Aorta (tissue), 5 donors: ENCODE data around the gene QRICH2. TPM values are rescaled to one million over a fixed set of nuclear protein-coding genes. Genes with fewer than 3 reads are reported as not detected.

Experiments
- ATAC-seq: fragments of 200-7000 bp; cut with Tn5 transposase; one replicate; pipeline ENCODE4 v1.9.1; 2022; ENCODE audit warnings: moderate library complexity; ENCODE audit not compliant: low FRiP score
- DNase-seq, 2 donors: peaks; one replicate each; pipeline ENCODE4 v3.0.0-alpha.2; 2020
- H3K27ac ChIP-seq, 2 donors: one replicate each; pipeline ENCODE4 v1.5.1; 2013; ENCODE audit warnings: low read length in 2 of 2, mild to moderate bottlenecking in 2 of 2, moderate library complexity in 2 of 2, control low read depth in 1 of 2, inconsistent platforms in 1 of 2, low read depth in 1 of 2
- H3K27me3 ChIP-seq, 2 donors: one replicate each; pipeline ENCODE4 v1.6.1; 2013; ENCODE audit warnings: control low read depth in 1 of 2, low read length in 1 of 2, mild to moderate bottlenecking in 1 of 2, moderate library complexity in 1 of 2; ENCODE audit not compliant: insufficient read depth in 2 of 2, control insufficient read depth in 1 of 2
- H3K36me3 ChIP-seq, 2 donors: one replicate each; pipeline ENCODE4 v1.6.1; 2013; ENCODE audit warnings: control low read depth in 1 of 2, low read length in 1 of 2, mild to moderate bottlenecking in 1 of 2; ENCODE audit not compliant: insufficient read depth in 2 of 2, control insufficient read depth in 1 of 2
- H3K4me1 ChIP-seq, 2 donors: one replicate each; pipeline ENCODE4 v1.6.1; 2013; ENCODE audit warnings: low read length in 2 of 2, control low read depth in 1 of 2, mild to moderate bottlenecking in 1 of 2, moderate library complexity in 1 of 2; ENCODE audit not compliant: insufficient read depth in 2 of 2, control insufficient read depth in 1 of 2
- H3K4me3 ChIP-seq, 2 donors: one replicate each; pipeline ENCODE4 v1.5.1; 2013; ENCODE audit warnings: low read length in 2 of 2, control low read depth in 1 of 2, mild to moderate bottlenecking in 1 of 2
- H3K9me3 ChIP-seq: one replicate; pipeline ENCODE4 v1.6.1; 2013; ENCODE audit warnings: mild to moderate bottlenecking, low read length; ENCODE audit not compliant: control insufficient read depth
- WGBS, 2 donors: extraction: QIAGEN DNeasy Blood & Tissue Kit; methylation state at CpG; one replicate each; pipeline ENCODE4 v1.1.7; 2013; 5-methylcytosine and 5-hydroxymethylcytosine counted together
- intact Hi-C, 2 donors: fragments of 100-400 bp; cut with DNase I; formaldehyde crosslinking; loops; one replicate each; pipeline versions ENCODE4 v1.14.2 to v1.15.0; 2022
- long read RNA-seq, 2 donors: library from polyadenylated mRNA; unstranded; transcript quantifications; one replicate each; pipeline ENCODE4 v2.0.0, GENCODE V29; 2020 to 2021
- polyA plus RNA-seq, 2 donors: library from polyadenylated mRNA; stranded (reverse); fragments of 200-250 nt; gene quantifications; one replicate each; pipeline ENCODE4 v1.2.3, GENCODE V29; 2013
- total RNA-seq, 2 donors: library from RNA; stranded (reverse); fragmentation: NEBNext Ultra II Directional; extraction: Animal tissue kit (Norgen Biotek cat#: 25700); gene quantifications; one replicate each; pipeline ENCODE4 v1.2.1, GENCODE V29; 2021
- donor health status: healthy with polysubstance abuse.
- donor health status: Bipolar disorder and iron deficiency.
- donor health status: DM: no; HTN: no; CAD: no.
- donor health status: DM: no; HTN: no; CAD: no.
- donor health status: DM: yes; HTN: yes; CAD: no.

QRICH2 gene
- total RNA-seq: 1 to 10 TPM; 3.4 to 4.2 TPM
- polyA plus RNA-seq: 10 to 100 TPM in 1 of 2 donors, 1 to 10 TPM in 1; 1.4 to 12.8 TPM
- long read RNA-seq, donor 1, partial matches to known transcripts: 0 of 1 reads
- long read RNA-seq, donor 1, other reads (novel, unspliced or antisense): 1 of 1 reads
- long read RNA-seq, donor 2, partial matches to known transcripts: 1 of 2 reads
- long read RNA-seq, donor 2, other reads (novel, unspliced or antisense): 1 of 2 reads

- no peaks in the 10 kb centered on the region for H3K9me3 ChIP-seq
- intact Hi-C loops: loop anchor here in 1 of 2 donors (10.0 kb wide), 2 partner anchors 47 to 197 kb away; partner anchors contain the start of genes PRPSAP1 and RHBDF2
- no peak within 1 kb of the TSS for H3K4me3 ChIP-seq
- WGBS, 2 donors: 94 to 97% methylated on average over 31 to 44 of the region's 44 CpGs
- H3K27me3 ChIP-seq: no peaks in the 10 kb centered on the region
- ATAC-seq (peak; percentile 26), DNase-seq (peak in 1 of 2 donors; percentile 68)
- H3K36me3 ChIP-seq: peaks cover 4 to 8% of the 10 kb centered on the region in 2 donors
- H3K27ac ChIP-seq: no peak within 1 kb of the TSS
- H3K4me1 ChIP-seq: no peaks in the 10 kb centered on the region
Observed at GRCh38 chr17:76307966-76308338, at the start of gene QRICH2. Gene QRICH2, minus strand, starts transcription at chr17:76308276. Its CDS starts 278 bp downstream, at chr17:76307998.

GRCh38 chr17:76357597-76358158 is 49.6 kb upstream of the QRICH2 start:
- Histone ChIP-seq H3K36me3 (no peaks in the 10 kb centered on the region), H3K27me3 (peaks cover 0 to 2% of the 10 kb centered on the region in 2 donors), H3K4me3 (no peak overlapping the region), H3K27ac (no peak overlapping the region), H3K9me3 (no peaks in the 10 kb centered on the region), H3K4me1 (no peaks in the 10 kb centered on the region)
- intact Hi-C loops: loop anchor here in 1 of 2 donors (10.0 kb wide), 1 partner anchor 53 kb away; the partner anchor contains the start of gene QRICH2
- 74 to 79% methylated on average over 6 of the region's 6 CpGs for WGBS, 2 donors
- DNase-seq (no peak), ATAC-seq (no peak)

- intact Hi-C loops: loop anchor here in 1 of 2 donors (10.0 kb wide), 1 partner anchor 52 kb away; the partner anchor contains the start of gene QRICH2
- H3K27me3 ChIP-seq: peaks cover 0 to 2% of the 10 kb centered on the region in 2 donors
- 65 to 66% methylated on average over 12 of the region's 12 CpGs for WGBS, 2 donors
- no peak for ATAC-seq
- no peaks in the 10 kb centered on the region for H3K4me1 ChIP-seq
- no peak overlapping the region for H3K4me3 ChIP-seq
- DNase-seq: no peak
- H3K27ac ChIP-seq: no peak overlapping the region
- no peaks in the 10 kb centered on the region for H3K36me3 ChIP-seq
- no peaks in the 10 kb centered on the region for H3K9me3 ChIP-seq
Observed at GRCh38 chr17:76356803-76357456, 48.9 kb upstream of the QRICH2 start.

- WGBS, 2 donors: 50 to 55% methylated on average over 13 of the region's 13 CpGs
- Histone ChIP-seq H3K4me1 (no peaks in the 10 kb centered on the region), H3K4me3 (no peak overlapping the region), H3K27ac (no peak overlapping the region), H3K9me3 (no peaks in the 10 kb centered on the region), H3K36me3 (no peaks in the 10 kb centered on the region), H3K27me3 (peaks cover 0 to 2% of the 10 kb centered on the region in 2 donors)
- ATAC-seq (no peak), DNase-seq (peak in 1 of 2 donors; percentile 33)
- intact Hi-C loops: loop anchor here (5.0 to 10.0 kb wide), 2 partner anchors 32 to 50 kb away; partner anchors contain the start of gene QRICH2 (in 1 of the 2)
Observed at GRCh38 chr17:76354747-76355310, 46.8 kb upstream of the QRICH2 start.

GRCh38 chr17:76354317-76354729 is 46.2 kb upstream of the QRICH2 start:
- no peaks in the 10 kb centered on the region for H3K36me3 ChIP-seq
- ATAC-seq (no peak), DNase-seq (peak in 1 of 2 donors; percentile 12)
- intact Hi-C loops: loop anchor here (5.0 to 10.0 kb wide), 2 partner anchors 33 to 50 kb away; partner anchors contain the start of gene QRICH2 (in 1 of the 2)
- WGBS, 2 donors: 0 to 1% methylated on average over 18 of the region's 18 CpGs
- H3K27ac ChIP-seq: no peak overlapping the region
- no peaks in the 10 kb centered on the region for H3K9me3 ChIP-seq
- no peaks in the 10 kb centered on the region for H3K4me1 ChIP-seq
- peak overlapping the region; percentile 59 to 80 for H3K4me3 ChIP-seq
- H3K27me3 ChIP-seq: peaks cover 0 to 2% of the 10 kb centered on the region in 2 donors

GRCh38 chr17:76353599-76354316 is 45.7 kb upstream of the QRICH2 start, which contains the start of gene PRPSAP1:
Gene PRPSAP1, minus strand, starts transcription at chr17:76353916. Its CDS starts 213 bp downstream, at chr17:76353703.
- ATAC-seq (peak; percentile 98), DNase-seq (peak; percentile 92 to 94)
- Histone ChIP-seq H3K27ac (peak within 1 kb of the TSS in 1 of 2 donors; percentile 41), H3K36me3 (no peaks in the 10 kb centered on the region), H3K27me3 (peaks cover 0 to 2% of the 10 kb centered on the region in 2 donors), H3K9me3 (no peaks in the 10 kb centered on the region), H3K4me3 (peak within 1 kb of the TSS; percentile 59 to 80), H3K4me1 (no peaks in the 10 kb centered on the region)
- 1% methylated on average over 70 to 75 of the region's 75 CpGs for WGBS, 2 donors
- intact Hi-C loops: loop anchor here (5.0 to 10.0 kb wide), 2 partner anchors 34 to 49 kb away; partner anchors contain the start of gene QRICH2 (in 1 of the 2)

- no peaks in the 10 kb centered on the region for H3K9me3 ChIP-seq
- ATAC-seq: peak; percentile 26
- H3K27me3 ChIP-seq: peaks cover 0 to 2% of the 10 kb centered on the region in 2 donors
- no peaks in the 10 kb centered on the region for H3K4me1 ChIP-seq
- WGBS, 2 donors: 0 to 1% methylated on average over 44 to 51 of the region's 51 CpGs
- peak overlapping the region in 1 of 2 donors; percentile 20 for H3K27ac ChIP-seq
- no peaks in the 10 kb centered on the region for H3K36me3 ChIP-seq
- intact Hi-C loops: loop anchor here (5.0 to 10.0 kb wide), 2 partner anchors 34 to 48 kb away; partner anchors contain the start of gene QRICH2 (in 1 of the 2)
- H3K4me3 ChIP-seq: peak overlapping the region; percentile 59 to 80
- DNase-seq: peak; percentile 59 to 80
Observed at GRCh38 chr17:76353004-76353598, 45.0 kb upstream of the QRICH2 start.
